Omental fat pad (tissue), 4 donors: ENCODE results near the gene VSIG2. TPM values are rescaled to one million over a fixed set of nuclear protein-coding genes. Genes with fewer than 3 reads are reported as not detected.

Experiments used
- ATAC-seq: fragments of 150-250 bp; one replicate; pipeline ENCODE4 v1.9.1; 2016; ENCODE audit warnings: mild to moderate bottlenecking, moderate library complexity; ENCODE audit not compliant: low FRiP score
- DNase-seq: peaks from one replicate; pipeline ENCODE4 v3.0.0-alpha.2; 2019; ENCODE audit warnings: low spot score
- total RNA-seq, 4 donors: library from RNA; depleted of rRNA; stranded (reverse); fragments of >200 nt; gene quantifications; one replicate each; pipeline ENCODE4 v1.1.0, GENCODE V29; 2016
- TF ChIP-seq, protein P1 (sequence below), 3 donors: fragments of 450-650 bp; IDR thresholded peaks; one replicate each; pipeline ENCODE4 v1.5.1; 2016 to 2017; ENCODE audit warnings: antibody characterized with exemption in 3 of 3, mild to moderate bottlenecking in 3 of 3, moderate library complexity in 2 of 3

The VSIG2 gene
- total RNA-seq, 4 donors from 2014 or later, result 1.4 to 14.1 (median 3.9) TPM

DNA sequence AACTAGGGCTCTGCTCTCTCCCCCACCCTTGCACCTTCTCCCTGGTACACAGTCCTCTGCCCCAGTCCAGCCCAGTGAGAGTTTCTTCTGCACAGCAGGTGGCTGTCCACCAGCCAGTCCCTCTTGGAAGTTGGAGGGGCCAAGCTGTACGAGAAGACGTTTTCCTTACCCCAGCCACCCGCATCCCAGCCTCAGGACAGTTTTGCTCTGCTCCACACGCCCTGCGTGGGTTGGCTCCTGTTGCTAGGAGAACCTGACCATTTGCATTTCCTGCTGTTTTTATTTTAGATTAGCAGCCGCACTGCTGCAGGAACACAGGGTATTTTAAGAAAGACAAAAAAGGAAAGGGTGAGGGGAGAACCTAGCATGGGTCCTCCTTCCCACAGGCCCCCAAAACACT is 29.9 kb downstream of the VSIG2 start:
- no peak for ATAC-seq
- TF ChIP-seq, protein P1, sequence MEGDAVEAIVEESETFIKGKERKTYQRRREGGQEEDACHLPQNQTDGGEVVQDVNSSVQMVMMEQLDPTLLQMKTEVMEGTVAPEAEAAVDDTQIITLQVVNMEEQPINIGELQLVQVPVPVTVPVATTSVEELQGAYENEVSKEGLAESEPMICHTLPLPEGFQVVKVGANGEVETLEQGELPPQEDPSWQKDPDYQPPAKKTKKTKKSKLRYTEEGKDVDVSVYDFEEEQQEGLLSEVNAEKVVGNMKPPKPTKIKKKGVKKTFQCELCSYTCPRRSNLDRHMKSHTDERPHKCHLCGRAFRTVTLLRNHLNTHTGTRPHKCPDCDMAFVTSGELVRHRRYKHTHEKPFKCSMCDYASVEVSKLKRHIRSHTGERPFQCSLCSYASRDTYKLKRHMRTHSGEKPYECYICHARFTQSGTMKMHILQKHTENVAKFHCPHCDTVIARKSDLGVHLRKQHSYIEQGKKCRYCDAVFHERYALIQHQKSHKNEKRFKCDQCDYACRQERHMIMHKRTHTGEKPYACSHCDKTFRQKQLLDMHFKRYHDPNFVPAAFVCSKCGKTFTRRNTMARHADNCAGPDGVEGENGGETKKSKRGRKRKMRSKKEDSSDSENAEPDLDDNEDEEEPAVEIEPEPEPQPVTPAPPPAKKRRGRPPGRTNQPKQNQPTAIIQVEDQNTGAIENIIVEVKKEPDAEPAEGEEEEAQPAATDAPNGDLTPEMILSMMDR (IDR thresholded peaks at IDR 0.05), result no peak
- DNase-seq, result no peak

DNA sequence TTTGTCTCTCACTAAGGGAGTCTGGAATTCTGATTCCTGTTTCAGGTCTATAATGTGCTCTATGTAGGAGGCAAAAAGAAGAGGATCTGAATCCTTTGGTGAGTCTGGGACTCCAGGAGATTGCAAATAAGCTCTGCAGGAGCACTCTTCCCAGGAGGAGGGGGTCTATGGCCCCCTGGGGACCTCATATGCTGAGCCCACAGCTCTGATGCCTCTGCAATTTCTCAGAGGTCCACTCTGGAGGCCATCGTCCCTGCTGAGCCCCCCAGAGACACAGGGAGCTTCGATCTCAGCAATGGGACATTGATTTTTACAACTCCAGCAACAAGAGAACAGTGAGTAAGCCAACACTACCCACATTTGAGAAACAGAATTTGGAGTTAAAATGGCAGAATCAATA is 32.5 kb downstream of the VSIG2 start:
- ATAC-seq, result no peak

DNA sequence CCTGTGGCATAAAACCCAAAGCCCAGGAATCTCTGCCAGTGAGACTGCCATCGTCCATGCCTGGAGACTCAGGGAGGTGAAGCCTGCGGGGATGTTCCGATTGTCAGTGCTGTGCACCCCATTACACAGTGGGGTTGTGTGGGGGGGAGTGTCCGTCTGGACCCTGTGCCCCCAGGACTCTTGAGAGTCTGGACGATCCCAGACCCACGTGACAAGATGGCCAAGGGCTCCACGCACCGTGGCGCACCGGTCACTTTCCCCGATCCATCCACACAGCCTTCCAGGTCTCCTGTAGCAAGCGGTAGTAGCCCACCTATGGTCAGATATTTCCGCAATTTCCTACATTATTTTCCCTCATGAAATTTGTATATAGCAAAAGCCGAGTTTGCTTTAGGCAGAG is 33.3 kb downstream of the VSIG2 start:
- TF ChIP-seq, protein P1 (IDR thresholded peaks at IDR 0.05), result no peak
- no peak for DNase-seq
- no peak for ATAC-seq

More for the DNA sequence above, 32.5 kb downstream of the VSIG2 start:
- TF ChIP-seq, protein P1 (IDR thresholded peaks at IDR 0.05), result no peak
- DNase-seq, result no peak

DNA sequence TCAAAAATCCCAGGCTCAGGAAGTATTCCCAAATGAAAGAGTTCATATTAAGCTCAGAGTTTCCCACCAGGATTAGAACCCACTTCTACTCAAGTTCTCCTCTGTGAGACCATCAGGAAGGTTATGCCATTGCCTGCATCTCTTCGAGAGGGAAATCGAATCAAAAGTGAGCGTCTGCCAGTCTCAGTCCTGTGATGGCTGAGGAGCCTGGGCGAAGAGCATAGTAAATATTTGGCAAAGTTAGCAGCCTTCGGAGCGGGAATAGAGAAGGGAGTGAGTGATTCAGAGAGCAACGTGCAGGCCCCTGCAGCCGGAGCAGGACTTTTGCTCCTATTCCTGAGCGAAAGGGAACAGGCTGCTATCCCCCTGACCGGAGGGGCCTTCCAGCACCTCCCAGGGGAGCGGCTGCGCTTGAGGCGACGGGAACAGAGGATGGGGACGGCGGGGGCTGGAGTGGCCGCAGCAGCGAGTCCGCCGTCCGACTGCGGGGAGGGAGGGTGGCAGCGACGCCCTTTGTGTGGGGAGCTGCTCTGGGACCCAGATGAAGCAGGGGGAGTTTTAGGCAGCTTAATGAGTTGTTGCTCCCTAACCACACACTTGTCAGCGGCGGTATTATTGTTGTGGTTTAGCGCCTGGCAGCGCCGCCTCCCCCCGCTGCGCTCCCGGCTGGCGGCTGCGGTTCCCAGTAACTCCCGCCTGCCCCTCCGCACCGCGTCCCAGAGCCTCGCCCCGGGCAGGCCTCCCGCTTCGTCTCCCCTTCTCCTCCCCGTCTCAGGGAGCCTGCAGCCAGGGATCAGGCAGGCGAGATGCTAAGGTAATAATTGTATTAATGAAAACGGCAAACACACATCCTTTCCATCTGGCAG is 34.0 kb downstream of the VSIG2 start:
- TF ChIP-seq, protein P1 (IDR thresholded peaks at IDR 0.05), result no peak
- no peak for DNase-seq
- ATAC-seq, result peak; percentile 80

DNA sequence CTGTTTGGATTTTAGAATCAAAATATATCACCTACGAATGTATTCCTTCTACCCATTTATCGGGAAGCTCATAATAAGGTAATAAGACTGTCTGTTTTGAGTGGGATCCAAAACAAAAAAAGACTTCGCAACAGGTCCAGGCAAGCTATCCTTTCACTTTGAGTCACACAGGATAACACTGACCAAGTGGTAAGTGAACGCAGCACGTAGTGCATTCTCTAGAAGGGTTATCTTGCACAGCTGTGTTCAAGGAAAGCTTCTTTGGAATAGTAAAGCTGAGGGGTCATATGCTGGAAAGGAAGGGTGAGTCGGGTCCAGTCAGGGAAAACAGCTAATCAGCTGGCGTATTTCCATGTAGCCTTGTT is 34.7 kb downstream of the VSIG2 start:
- no peak for DNase-seq
- ATAC-seq, result no peak
- TF ChIP-seq, protein P1 (IDR thresholded peaks at IDR 0.05), result no peak

DNA sequence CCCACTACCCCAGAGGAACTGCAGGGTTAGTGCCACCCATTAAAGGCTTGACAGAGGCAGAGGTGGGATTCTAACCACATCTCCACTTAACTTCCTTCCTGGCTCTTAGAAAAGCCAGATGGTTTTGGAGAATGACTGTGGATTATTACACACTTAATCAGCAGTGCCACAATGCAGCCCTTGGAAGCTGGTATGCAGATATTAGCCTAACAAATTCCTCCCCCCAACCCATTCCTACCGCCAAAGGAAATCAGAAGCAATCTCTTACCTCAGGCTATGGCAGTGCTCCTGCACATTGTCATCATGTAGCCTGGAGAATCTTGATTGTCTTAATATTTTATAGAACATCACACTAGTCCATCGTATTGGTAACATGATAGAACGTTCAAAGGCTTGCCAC is 35.5 kb downstream of the VSIG2 start:
- ATAC-seq, result no peak
- TF ChIP-seq, protein P1 (IDR thresholded peaks at IDR 0.05), result no peak
- no peak for DNase-seq

DNA sequence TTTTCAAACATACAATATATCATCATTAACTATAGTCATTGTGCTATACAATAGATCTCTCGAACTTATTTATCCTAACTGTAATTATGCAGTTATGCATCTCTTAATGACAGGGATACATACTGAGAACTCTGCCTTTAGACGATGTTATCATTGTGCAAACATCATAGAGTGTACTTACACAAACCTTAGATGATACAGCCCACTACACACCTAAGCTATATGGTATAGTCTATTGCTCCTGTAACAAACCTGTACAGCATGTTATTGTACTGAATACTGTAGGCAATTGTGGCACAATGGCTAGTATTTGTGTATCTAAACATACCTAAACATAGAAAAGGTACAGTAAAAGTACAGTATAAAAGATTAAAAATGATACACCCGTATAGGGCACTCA is 39.7 kb downstream of the VSIG2 start:
- TF ChIP-seq, protein P1 (IDR thresholded peaks at IDR 0.05), result no peak
- ATAC-seq, result no peak

More for the DNA sequence above, 39.7 kb downstream of the VSIG2 start:
- no peak for DNase-seq
